GM19043 (cell line): ENCODE measurements around the gene TNFRSF13B.
"Not testable (repeated sequence)": the region's sequence is repeated elsewhere in the genome, so short reads cannot be mapped to it uniquely, and the experiment has no call there.

Experiments
- ATAC-seq: cut with Tn5 transposase; IDR thresholded peaks from one replicate; pipeline ENCODE4 v1.9.1; 2021; ENCODE audit warnings: low read depth; ENCODE audit not compliant: unreplicated experiment

TNFRSF13B gene

DNA sequence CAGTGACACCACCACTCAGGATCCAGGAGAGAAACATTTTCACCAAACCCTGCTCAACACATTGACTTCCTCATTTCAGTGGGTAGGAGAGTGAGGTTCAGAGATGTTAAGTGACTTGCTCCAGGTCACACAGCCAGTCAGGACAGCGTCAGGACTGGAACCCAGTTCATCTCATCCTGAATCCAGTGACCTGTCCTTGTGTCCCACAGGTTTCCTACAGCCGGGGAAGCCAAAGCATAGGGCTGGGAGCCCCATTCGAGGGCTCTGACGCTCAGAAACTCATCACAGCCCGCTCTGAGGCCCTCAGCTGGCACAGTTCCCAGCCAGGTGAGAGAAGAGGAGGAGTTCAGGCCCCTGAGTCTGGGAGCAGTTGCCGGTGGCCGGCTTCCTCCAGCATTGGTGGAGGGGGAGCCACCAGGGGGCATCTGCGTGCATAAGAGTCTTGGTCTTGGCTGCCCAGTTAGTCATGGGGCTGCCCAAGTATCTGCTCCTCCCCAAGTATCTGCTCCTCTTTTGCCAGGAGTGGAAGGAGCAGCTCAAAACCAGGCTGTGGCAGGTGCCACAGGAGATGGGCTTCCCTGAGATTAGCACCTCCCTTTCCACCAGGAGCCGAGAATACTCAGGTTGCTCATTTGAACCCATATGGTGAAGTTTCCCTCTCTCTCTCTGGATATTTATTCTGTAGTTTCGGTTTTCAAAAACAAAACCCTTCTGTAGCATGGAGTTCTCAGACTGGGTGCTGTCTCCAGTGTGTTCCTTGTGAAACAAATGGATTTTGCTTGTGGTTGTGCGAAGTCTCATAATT lies 56.0 kb downstream of the TNFRSF13B start:
- no peak for ATAC-seq

DNA sequence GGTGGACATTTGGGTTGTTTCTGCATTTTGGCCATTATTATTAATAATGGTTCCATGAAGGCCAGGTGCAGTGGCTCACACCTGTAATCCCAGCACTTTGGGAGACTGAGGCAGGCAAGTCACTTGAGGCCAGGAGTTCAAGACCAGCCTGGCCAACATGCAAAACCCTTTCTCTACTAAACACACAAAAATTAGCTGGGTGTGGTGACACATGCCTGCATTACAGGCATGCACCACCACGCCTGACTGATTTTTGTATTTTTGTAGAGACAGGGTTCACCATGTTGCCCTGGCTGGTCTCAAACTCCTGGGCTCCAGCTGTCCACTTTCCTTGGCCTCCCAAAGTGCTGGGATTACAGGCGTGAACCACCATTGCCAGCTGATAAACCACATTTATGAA lies 58.5 kb downstream of the TNFRSF13B start:
- ATAC-seq = no peak

DNA sequence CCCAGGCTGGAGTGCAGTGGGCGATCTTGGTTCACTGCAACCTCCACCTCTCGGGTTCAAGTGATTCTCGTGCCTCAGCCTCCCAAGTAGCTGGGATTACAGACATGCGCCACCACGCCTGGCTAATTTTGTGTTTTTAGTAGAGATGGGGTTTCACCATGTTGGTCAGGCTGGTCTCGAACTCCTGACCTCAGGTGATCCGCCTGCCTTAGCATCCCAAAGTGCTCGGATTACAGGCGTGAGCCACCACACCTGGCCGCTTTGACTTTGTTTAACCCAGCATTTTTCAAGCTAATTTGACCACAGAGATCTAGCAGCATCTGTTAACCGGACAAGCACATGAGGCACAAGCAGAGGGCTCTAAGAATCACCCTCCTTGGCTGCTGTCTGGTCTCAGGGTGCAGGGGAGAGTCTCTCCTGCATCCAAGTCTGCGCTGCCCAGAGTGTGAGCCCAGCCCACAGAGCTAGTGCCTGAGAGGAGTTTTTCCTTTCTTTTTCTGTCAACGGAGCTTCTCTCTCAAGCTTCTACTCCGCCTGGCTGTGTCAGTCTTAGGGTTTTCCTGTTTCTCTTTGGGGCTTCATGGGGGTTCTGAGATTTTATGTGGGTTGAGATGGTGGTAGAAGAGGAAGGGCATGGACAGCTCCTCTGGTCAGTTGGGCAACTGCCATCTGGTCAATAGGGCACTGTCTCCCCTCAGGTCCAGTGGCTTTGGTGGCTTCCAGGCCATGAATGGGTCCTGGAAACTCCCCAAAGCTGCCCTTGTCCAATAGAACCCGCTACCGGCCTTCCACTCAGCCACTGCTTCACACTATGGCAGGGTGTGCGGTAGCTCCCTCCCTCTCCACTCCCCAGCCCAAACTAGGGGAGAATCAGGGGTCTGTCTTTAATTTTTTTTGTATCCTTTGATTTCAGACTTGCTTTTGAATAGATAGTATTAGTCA lies 59.6 kb downstream of the TNFRSF13B start:
- no peak for ATAC-seq

DNA sequence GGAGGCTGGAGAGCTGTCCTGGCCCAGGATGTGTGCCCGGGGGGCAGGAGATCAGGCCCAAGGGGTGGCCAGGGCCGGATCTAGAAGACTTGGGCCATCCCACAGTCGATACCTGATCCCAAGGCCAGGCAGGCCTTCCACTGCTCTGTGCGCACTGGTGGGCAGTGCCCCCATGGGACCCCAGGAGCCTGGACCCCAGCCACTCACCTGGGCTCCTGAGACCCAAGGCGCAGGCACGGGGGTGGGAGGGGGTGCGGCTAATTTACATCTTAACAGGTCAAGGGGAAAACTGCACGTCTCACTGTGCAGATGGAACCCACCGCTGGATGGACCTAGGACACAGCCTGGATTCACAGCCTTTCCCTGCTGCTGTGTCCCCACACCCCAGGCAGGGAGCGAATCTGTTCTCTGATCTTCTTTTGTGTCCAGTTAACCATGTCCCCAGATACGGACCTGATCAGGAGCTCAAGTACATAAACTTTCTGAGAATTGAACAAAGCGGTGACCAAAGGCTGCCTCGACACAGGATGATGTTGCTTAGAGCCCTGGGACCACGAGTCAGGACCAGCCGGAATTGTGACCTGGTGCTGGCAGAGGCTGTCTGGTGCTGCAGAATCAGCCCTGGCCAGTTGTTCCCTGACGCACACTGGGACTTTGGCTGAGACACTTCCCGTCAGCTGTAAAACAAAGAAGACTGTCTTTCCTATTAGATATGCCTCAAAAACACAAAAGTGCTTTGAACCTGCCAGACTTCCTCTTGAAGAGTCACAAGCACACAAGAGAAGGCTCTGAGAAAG lies 60.6 kb downstream of the TNFRSF13B start:
- no peak for ATAC-seq

DNA sequence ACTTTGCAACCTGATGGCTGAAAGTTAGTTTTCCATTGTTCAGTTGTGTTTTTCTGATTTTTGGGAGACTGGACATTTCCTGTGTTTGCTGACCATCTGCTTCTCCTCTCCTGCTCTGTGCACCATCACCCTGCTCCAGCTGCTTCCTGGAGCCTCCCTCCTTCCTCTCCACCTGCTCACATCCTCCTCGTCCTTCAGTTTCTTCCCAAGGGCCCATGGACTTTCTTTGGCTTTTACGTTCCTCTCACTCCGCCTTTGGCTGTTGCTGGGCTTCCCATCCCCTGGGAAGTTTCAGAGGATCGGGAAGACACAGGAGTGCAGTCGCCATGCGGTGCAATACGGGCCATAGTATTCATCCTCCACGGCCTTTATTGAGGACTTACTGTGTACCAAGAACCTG lies 61.6 kb downstream of the TNFRSF13B start:
- ATAC-seq = no peak

DNA sequence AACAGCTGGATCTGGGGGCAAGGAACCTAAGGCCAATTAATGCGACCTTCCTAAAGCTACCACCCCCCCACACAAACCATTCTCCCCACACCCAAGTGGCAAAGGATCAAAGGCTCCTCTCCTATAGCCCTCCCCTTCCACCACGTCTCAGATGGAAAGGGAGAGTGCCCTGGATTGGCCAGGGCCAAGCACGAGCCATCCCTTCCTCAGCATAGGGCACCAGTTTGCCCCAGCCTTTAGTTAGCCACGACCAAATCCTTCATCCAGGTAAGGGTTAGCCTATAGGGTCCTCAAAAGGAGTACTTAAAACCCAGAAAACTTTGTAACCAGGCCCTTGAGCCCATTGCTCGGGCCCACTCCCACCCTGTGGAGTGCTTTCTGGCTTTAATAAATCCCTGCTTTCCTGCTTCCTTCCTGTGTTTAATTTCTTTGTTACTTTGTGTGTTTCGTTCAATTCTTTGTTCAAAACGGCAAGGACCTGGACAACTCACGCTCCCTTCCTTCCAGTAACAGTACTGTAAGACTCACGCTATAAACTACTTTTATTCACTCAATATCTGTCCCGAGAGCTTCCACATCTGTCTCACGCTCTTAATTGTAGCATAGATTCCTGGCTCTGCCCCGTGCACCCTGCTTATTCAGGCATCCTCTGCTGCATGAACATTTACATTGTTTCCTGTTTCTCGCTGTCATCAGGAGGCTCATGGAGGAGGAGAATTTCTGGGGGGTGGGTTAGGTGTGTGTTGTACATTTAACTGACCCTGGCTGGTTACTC lies 62.3 kb downstream of the TNFRSF13B start:
- no peak for ATAC-seq

DNA sequence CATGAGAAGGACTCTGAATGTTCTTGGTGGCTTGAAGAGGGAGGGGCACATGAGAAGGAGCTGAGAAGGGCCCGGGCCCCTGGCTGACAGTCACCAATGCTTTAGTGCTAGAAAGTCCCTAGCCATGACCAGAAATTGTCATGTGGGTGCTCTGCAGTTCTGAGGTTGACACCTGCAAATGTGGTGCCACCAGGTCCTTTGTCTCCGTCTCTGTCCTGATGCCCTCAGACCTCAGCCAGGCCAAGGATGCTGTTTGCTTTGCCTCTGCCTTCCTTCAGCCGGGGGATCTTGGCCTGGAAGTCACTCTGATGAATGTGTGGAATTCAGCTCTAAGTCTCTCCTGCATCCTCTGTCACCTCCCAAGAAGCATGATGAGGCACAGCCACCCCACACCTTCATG lies 63.6 kb downstream of the TNFRSF13B start:
- no peak for ATAC-seq

DNA sequence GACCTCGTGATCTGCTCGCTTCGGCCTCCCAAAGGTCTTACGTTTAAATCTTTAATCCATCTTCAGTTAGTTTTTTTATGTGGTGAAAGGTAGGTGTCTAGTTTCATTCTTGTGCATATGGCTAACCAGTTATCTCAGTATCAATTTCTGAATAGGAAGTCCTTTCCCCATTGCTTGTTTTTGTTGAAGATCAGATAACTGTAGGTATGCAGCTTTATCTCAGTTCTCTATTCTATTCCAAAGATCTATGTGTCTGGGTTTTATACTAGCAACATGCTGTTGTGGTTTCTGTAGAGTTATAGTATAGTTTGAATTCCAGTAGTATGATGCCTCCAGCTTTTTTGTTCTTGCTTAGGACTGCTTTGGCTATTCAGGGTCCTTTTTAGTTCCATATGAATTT lies 65.2 kb downstream of the TNFRSF13B start:
- no peak for ATAC-seq

DNA sequence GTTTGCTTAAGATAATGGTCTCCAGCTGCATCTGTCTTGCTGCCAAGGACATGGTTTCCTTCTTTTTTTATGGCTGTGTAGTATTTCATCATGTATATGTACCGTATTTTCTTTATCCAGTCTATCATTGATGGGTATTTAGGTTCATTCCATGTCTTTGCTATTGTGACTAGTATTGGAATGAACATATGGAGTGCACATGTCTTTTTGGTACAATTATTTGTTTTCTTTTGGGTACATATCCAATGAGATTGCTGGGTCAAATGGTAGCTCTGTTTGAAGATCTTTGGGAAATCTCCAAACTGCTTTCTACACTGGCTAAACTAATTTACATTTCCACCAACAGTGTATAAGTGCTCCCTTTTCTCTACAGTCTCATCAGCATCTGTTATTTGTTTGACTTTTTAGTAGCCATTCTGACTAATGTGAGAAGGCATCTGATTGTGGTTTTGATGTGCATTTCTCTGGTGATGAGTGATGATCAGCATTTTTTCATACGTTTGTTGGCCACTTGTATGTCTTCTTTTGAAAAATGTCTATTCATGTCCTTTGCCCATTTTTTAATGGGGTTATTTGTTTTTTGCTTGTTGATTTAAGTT lies 66.2 kb downstream of the TNFRSF13B start:
- ATAC-seq = no peak

DNA sequence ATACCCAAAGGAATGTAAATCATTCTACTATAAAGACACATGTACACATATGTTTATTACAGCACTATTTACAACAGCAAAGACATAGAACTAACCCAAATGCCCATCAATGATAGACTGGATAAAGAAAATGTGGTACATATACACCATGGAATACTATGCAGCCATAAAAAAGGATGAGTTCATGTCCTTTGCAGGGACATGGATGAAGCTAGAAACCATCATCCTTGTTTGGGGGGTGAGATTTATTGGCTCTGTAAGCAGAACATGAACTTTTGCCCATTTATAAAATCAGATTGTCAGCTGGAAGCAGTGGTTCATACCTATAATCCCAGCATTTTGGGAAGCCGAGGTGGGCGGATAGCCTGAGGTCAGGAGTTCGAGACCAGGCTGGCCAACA lies 68.8 kb downstream of the TNFRSF13B start:
- not testable (repeated sequence) for ATAC-seq

DNA sequence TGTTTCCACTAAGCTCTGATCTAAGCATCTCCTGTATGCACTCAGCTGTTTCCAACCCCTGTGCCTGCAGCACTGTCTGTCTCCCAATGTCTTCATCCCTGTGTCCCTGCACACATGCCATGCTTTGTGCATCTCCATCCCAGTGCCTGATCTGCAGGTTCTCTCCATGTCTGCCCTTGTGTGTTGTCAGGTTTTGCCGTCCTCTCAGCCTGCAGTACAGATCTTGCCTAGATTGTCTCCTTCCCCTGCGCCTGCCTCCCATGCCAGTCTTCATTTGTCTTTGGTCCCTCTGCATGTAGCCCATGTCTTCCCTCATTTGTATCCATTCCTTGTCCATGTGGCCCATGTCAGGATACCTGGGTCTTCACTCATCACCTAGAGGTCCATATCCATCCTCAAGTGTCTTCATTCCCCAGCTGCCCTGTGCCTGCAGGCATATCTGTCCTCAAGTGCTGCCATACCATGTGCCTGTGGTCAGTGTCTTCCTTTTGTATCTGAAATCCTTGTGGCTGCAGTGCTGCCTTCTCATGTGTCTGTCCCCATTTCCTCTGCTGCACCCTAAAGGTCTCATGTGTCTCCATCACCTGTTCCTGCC lies 71.5 kb downstream of the TNFRSF13B start:
- ATAC-seq = no peak

DNA sequence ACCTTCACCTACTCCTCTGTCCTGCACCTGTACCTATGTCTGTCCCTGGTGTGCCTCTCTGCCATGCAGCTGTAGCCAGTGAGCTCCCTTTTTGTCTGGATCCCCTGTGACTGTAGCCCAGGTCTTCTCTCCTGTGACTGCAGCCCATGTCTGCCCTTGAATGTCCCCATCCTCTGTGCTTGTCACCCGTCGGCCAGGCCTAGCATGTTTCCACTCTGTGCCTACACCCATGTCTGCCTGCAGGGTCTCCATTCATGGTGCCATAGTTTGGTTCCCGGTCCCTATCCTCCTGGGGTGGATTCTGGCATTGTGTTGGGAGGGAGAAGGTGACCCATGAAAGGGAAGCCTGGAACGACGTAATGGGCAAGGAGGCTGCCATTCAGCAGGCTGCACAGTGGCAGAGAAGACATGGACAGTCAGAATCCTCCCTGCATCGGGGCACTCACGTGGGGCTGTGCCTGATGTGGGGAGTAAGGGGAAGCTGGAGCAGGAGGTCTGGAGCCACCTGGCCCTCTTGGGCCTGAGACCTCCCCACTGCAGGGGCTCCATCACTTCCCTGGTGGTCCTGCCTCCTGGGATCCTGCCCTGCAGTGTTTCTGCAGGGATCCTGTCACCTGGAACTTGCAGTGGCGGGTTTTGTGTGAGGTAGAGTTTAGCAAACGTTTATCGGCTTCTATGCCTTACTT lies 74.6 kb downstream of the TNFRSF13B start:
- not testable (repeated sequence) for ATAC-seq

DNA sequence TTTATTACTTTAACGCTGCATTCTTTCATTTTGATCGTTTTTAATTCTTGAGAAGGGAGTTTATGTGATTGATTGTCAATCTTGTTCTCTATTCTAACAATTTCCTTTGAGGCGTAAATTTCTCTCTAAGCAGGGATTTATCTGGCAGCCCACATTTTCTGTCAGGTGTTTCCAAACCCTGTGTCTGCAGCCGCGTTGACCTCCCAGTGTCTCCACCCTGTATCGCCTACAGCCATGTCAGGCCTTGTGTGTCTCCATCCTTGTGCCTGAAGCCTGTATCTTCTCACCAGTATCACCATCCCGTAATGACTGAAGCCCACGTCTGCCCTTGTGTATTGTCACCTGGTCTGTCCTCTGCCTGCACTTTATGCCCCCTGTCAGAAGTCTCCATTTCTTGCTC lies 75.7 kb downstream of the TNFRSF13B start:
- ATAC-seq = not testable (repeated sequence)

DNA sequence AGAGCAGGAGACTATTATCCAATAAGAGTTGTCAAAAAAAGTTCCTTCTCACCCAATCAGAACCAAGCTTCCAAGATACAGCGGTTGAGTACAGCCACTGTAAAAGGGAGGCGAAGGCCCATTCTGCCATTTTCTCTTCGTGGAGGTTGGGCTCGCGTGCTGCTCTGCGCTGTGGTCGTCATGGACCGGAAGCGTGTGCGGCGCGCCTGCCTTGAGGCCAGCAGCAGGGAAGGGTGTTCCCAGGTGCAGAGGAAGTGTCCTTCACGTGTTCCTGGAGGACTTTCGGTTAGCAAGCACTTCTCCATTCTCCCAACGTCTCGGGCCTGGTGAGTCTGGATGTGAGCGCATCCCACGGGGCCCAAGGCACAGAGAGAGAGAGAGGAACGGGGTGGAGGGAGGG lies 78.4 kb downstream of the TNFRSF13B start:
- not testable (repeated sequence) for ATAC-seq

DNA sequence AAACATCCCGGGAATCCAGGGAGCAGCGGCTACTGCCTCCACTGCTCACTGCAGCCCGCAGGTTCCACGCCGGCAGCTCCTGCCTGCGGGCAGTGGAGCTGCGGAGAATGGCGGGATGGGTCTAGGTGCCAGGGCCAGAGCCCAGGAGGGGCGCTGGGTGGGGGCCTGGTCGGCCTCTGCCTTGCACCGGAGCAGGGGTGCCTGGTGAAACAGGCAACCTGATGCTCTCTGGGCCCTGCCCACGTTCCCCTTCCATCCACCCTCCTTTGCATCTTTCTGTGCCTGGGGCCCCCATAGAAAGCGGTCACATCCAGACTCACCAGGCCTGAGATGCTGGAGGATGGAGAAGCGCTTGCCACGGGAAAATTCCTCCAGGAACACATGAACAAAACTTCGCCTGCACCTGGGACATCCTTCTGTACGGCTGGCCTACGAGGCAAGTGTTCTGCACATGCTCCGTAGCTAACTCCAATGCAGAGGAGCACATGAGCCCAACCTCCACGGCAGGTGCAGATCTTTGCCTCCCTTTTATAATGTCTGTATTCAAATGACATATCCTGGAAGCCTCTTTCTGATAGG lies 79.0 kb downstream of the TNFRSF13B start:
- ATAC-seq = not testable (repeated sequence)

DNA sequence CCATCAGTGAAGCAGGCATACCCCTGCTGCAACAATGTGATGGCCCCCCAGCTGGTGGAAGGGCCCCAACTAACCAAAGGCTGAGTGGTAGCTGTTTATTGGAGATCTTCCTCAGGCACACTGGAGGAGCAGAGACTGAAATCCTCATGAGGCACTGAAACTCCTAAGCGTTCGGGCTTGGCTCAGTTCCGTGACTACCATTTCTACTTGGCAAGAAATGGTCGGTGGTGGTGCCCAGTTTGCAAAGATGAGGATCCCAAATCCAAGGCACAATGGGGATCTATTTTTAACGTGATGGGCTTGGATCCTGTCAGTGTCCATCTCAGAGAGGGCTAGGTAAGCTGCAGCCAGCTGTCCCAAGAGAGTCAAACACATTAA lies 82.8 kb downstream of the TNFRSF13B start:
- ATAC-seq = no peak
